IPS DF 6.9 (cell line): ENCODE measurements around the gene PGC.

Source experiments
- DNase-seq: peaks from one replicate; pipeline ENCODE4 v3.0.0-alpha.2; 2013; ENCODE audit warnings: low read depth, low spot score
- H3K27ac ChIP-seq: one replicate; pipeline ENCODE4 v1.5.1; 2013; ENCODE audit warnings: low read length, control low read depth
- H3K27me3 ChIP-seq: 2 replicates; pipeline ENCODE4 v1.6.1; 2013; ENCODE audit warnings: mild to moderate bottlenecking, low read length; ENCODE audit not compliant: control insufficient read depth, insufficient read depth
- H3K36me3 ChIP-seq: 2 replicates; pipeline ENCODE4 v1.6.1; 2013; ENCODE audit warnings: low read length; ENCODE audit not compliant: control insufficient read depth, insufficient read depth
- H3K4me1 ChIP-seq: 2 replicates; pipeline ENCODE4 v1.6.1; 2013; ENCODE audit warnings: low read length; ENCODE audit not compliant: control insufficient read depth, insufficient read depth
- H3K4me3 ChIP-seq: 2 replicates; pipeline ENCODE4 v1.5.1; 2013; ENCODE audit warnings: mild to moderate bottlenecking, low read length
- H3K9me3 ChIP-seq: 2 replicates; pipeline ENCODE4 v1.6.1; 2013; ENCODE audit warnings: low read length, inconsistent platforms; ENCODE audit not compliant: control insufficient read depth, insufficient read depth
- WGBS: extraction: QIAGEN DNeasy Blood & Tissue Kit; methylation state at CpG from one replicate; pipeline ENCODE4 v1.1.7; 2013; ENCODE audit warnings: mixed read lengths, missing lambda C conversion rate; ENCODE audit not compliant: insufficient read length, insufficient coverage; 5-methylcytosine and 5-hydroxymethylcytosine counted together

PGC gene

DNA sequence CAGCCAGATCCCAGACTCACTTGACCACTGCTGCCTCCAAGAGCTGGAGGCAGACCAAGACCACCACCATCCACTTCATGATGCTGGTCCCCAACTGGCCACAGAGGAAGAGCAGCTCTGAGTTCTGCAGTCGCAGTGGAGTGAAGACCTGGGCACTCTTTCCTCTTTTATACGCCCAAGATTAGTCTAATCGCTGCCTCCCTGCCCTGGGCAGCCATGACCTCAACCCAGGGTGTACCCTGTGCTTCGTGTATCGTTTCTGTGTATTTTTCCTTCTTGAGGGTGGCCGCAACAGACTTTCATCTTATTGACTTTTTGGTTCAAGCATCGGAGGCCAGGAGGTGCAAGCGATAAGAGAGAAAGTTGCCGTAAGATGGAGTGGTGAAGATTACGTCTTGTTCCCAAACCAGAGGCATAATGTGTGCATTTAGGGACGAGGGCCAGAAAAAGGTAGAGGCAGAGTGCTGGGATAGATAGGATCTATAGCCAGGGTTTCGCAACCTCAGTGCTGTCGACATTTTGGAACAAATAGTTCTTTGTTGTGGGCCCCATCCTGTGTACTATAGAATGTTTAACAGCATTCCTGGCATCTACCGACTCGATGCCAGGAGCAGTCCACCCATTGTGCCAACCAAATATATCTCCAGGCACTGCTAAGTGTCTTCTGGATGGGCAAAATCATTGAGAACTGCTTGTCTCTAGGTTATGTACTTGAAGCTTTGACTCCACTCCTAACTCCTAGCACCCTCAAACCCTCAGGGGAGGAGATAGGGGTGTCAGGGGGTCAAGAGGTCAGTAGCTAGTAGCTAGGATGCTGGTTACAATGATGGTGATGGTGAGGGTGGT, at the start of gene PGC:
TSS of gene PGC (minus strand) at position 142 of the 846 bp plus-strand sequence. CDS start at position 79, 63 bp downstream.
- no CpG with 5 or more reads among the region's 15 CpGs for WGBS
- Histone ChIP-seq H3K36me3 (no peaks in the 10 kb centered on the region), H3K9me3 (no peaks in the 10 kb centered on the region), H3K27me3 (no peaks in the 10 kb centered on the region), H3K4me3 (no peak within 1 kb of the TSS), H3K4me1 (no peaks in the 10 kb centered on the region), H3K27ac (no peak within 1 kb of the TSS)
- no peak for DNase-seq

DNA sequence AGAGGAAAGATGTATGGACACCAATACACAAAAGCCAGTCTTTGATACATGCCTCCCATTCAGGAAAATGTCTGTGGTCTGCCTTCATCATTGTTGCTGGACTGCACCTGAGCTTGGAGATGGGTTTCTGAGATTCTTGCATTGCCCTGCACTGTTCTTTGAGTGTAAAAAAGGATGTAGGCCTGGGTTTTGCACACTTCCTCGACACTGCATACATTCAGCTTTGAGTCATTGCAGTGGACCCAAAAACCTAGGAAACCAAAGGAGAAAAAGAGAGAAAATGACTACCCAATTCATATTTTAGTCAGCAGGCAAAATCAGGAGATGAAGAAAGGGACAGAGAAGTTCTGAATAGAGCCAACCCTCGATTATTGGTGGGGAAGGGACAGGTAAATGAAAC, 49.3 kb upstream of the PGC start:
- no peak overlapping the region for H3K27ac ChIP-seq
- no peaks in the 10 kb centered on the region for H3K27me3 ChIP-seq
- no peak overlapping the region for H3K4me3 ChIP-seq
- H3K36me3 ChIP-seq, result no peaks in the 10 kb centered on the region; the same call in 1 of the 2 replicates
- no peaks in the 10 kb centered on the region for H3K4me1 ChIP-seq
- no peak for DNase-seq
- H3K9me3 ChIP-seq, result no peaks in the 10 kb centered on the region
- no CpG with 5 or more reads among the region's 2 CpGs for WGBS

DNA sequence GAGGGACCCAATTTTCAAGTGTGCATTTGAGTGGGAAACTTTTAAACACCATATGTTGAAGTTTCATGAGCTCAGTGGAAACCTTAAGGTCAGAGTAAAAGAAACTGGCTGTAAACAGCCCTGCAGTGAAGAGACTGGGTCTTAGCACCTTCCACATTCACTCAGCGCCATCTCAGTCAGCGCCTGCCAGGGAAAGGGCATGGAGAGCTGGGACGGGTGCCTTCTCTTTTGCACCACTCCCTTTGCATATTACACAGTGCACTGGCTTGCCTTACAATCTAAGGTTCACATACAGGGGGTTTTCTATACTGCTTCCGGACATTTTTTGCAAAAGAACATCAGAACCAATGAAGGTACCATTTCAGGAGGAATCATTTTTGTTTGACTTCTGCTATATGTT, 44.8 kb upstream of the PGC start:
- no peak overlapping the region for H3K4me3 ChIP-seq

DNA sequence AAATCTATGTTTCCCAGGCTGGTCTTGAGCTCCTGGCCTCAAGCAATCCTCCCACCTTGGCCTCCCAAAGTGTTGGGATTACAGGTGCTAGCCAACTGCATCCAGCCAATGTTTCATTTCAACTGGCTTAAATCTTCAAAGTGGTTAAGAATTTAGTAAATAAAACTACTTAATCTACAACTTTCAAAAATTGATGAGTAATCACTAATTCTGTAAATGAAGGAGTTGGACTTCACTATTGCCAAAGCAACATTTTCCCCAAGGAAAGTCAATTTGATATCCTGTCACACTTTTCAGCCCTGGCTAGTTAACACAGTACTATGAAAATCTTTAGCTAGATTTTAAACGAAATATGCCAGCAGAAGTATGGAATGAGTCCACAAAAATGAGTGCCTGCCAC, 44.1 kb upstream of the PGC start:
- no peak overlapping the region for H3K27ac ChIP-seq
- no peak overlapping the region for H3K4me3 ChIP-seq
- H3K36me3 ChIP-seq, result peaks cover 4% of the 10 kb centered on the region; the same call in 1 of the 2 replicates
- DNase-seq, result no peak
- no CpG with 5 or more reads among the region's 1 CpG for WGBS
- H3K4me1 ChIP-seq, result no peaks in the 10 kb centered on the region
- no peaks in the 10 kb centered on the region for H3K27me3 ChIP-seq
- H3K9me3 ChIP-seq, result no peaks in the 10 kb centered on the region

More for the DNA sequence above, 44.8 kb upstream of the PGC start:
- H3K4me1 ChIP-seq, result no peaks in the 10 kb centered on the region
- no peak overlapping the region for H3K27ac ChIP-seq
- no peaks in the 10 kb centered on the region for H3K9me3 ChIP-seq
- H3K36me3 ChIP-seq, result peaks cover 4% of the 10 kb centered on the region; the same call in 1 of the 2 replicates
- no peaks in the 10 kb centered on the region for H3K27me3 ChIP-seq
- WGBS, result no CpG with 5 or more reads among the region's 4 CpGs
- DNase-seq, result no peak

DNA sequence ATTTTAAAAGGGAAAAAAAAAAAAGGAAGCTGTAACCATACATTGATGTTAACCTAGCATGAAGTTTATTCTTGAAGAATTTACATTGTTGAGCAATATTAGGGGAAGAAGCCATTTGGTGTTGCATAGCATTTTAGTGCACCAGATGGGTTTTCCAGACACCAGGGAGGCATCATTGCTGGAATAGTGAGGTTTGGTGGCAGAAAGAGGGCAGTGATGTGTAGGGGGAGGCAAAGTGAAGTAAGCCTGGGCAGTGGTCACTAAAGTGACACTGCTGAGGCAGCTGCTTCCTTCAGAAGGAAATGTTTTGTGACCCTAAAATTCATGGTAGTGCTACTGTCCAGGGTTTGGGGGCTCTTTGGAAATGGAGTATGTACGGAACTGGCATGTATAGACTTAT, 42.8 kb upstream of the PGC start:
- Histone ChIP-seq H3K4me1 (0 out of 2 replicates have a peak, but pooled peaks cover 3% of the 10 kb centered on the region), H3K4me3 (no peak overlapping the region), H3K36me3 (peaks cover 4% of the 10 kb centered on the region; the same call in 1 of the 2 replicates), H3K27me3 (peaks cover 5% of the 10 kb centered on the region; the same call in 1 of the 2 replicates), H3K27ac (no peak overlapping the region), H3K9me3 (no peaks in the 10 kb centered on the region)
- no peak for DNase-seq
- WGBS, result no CpG with 5 or more reads among the region's 1 CpG

DNA sequence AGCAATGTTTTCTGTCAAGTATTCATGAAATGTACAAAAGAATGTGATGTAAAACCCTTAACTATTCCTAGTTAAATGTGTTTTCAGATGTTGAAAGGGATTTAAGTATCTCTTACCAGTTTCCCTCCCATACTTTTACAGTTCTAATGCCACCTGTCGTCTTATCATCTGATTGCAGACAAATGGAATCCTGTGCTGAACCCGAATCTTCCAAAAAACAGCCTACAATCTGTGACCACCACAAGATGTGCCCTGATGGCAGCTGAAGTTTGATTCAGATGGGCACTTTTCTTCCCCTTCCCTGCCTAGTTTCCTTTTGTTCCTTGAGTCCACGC, 42.2 kb upstream of the PGC start:
- no peak for DNase-seq
- 0 out of 2 replicates have a peak, but pooled peaks cover 3% of the 10 kb centered on the region for H3K4me1 ChIP-seq
- peaks cover 4% of the 10 kb centered on the region; the same call in 1 of the 2 replicates for H3K36me3 ChIP-seq
- no peaks in the 10 kb centered on the region for H3K9me3 ChIP-seq
- WGBS, result no CpG with 5 or more reads among the region's 3 CpGs
- peaks cover 5% of the 10 kb centered on the region; the same call in 1 of the 2 replicates for H3K27me3 ChIP-seq
- no peak overlapping the region for H3K27ac ChIP-seq
- no peak overlapping the region for H3K4me3 ChIP-seq

DNA sequence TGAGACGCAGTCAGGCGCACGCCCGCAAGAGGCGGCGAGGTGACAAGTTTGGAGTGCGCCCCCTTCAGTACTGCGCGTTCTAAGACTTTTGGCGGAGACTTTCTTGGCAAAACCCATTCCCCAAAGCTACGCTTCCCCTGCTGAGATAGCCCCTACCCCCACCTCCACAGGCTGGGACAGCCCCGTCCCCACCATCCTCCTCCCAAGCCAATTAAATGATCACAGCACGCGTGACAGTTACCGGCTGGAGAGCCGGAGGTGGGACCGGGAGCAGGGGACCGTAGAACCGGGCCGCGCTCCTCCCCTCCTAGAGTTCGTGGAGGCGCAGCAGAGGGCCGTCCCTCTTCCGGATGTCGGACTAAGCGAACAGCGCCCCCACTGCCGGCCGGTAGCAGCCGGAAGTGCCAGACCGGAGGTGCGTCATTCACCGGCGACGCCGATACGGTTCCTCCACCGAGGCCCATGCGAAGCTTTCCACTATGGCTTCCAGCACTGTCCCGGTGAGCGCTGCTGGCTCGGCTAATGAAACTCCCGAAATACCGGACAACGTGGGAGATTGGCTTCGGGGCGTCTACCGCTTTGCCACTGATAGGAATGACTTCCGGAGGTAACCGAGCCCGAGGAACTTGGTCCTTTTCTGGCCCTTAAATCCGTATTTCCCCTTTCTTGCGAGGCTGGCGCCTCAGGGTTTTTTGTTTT, 40.2 kb upstream of the PGC start, which contains the start of gene TOMM6:
TSS of gene TOMM6 (plus strand) at position 476 of the 699 bp plus-strand sequence. CDS start at position 480, 4 bp downstream.
- H3K4me1 ChIP-seq, result 0 out of 2 replicates have a peak, but pooled peaks cover 3% of the 10 kb centered on the region
- DNase-seq, result peak; percentile 83
- peak within 1 kb of the TSS; percentile 89 for H3K4me3 ChIP-seq
- H3K9me3 ChIP-seq, result no peaks in the 10 kb centered on the region
- peaks cover 4% of the 10 kb centered on the region; the same call in 1 of the 2 replicates for H3K36me3 ChIP-seq
- peaks cover 5% of the 10 kb centered on the region; the same call in 1 of the 2 replicates for H3K27me3 ChIP-seq
- whole genome bisulfite sequencing, result no CpG with 5 or more reads among the region's 55 CpGs
- H3K27ac ChIP-seq, result no peak within 1 kb of the TSS

DNA sequence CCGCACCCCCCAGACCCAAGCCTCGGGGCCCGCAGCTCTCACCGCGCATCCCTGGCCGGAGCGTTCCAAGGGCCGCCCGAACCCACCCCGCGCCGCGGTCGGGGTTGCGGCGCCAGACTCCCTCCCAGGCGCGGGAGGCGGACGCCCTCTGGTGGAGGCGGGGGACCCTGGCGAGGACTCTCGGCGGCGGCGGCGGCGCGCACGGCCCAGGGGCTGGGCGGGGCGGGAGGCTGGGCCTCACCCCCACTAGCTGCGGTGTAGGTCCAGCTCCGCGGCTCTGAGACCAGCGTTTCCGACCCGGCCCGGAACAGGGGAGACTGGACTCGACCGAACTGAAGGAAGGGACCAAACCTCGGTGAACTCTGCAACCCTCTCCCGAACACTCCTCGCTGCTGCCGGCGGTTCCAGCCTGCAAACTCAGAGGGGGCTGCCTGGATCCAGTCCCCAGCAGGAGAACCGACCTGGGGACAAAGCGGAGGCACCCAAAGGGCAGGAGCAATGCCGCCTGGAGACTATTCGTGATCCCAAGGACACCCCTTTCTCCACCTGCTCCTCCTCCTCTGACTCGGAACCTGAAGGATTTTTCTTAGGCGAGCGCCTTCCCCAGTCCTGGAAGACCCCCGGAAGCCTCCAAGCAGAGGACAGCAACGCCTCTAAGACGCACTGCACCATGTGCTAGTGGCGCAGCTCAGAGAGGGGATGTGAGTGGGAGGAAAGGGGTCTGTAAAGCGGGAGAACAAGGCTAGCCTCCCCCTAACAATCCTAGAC, 39.4 kb upstream of the PGC start:
- no peak for DNase-seq

DNA sequence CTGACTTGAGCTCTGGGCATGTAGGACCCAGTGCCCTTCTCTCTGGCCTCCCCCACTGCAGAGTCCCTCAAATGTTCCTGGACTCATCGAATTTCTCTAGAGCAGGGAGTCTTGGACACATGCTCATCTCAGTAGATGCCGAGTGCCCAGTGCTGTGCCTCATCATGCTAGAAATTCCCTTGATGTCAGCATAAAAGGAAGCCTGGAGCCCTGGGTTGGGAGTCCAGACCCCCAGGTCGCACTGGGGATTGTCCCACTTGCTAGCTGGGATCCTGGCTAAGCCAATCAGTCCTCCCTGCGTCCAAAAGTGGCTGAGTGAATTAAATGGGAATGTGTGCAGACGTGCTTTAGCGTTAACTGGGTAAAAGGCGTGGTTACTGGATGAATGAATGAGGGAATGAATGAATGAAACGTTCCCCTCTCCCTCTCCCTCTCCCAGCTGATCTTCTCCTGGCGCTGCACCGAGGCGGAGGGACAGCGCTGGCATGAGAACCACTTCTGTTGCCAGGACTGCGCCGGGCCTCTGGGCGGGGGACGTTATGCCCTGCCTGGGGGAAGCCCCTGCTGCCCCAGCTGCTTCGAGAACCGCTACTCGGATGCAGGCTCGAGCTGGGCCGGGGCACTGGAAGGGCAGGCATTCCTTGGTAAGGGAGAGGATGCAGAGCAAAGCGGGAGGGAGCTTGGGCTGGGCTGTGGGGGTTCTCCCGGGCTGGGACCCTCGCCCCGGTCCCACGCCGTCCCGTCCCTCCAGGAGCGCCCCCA, 38.7 kb upstream of the PGC start:
- H3K36me3 ChIP-seq, result peaks cover 4% of the 10 kb centered on the region; the same call in 1 of the 2 replicates
- peaks cover 5% of the 10 kb centered on the region; the same call in 1 of the 2 replicates for H3K27me3 ChIP-seq
- no CpG with 5 or more reads among the region's 29 CpGs for WGBS
- DNase-seq, result no peak
- H3K9me3 ChIP-seq, result no peaks in the 10 kb centered on the region
- peak overlapping the region; percentile 89; the same call in 1 of the 2 replicates for H3K4me3 ChIP-seq
- H3K4me1 ChIP-seq, result peaks cover 4% of the 10 kb centered on the region
- no peak overlapping the region for H3K27ac ChIP-seq

More for the DNA sequence above, 39.4 kb upstream of the PGC start:
- Histone ChIP-seq H3K27ac (no peak overlapping the region), H3K4me1 (0 out of 2 replicates have a peak, but pooled peaks cover 3% of the 10 kb centered on the region), H3K27me3 (peaks cover 5% of the 10 kb centered on the region; the same call in 1 of the 2 replicates), H3K36me3 (peaks cover 4% of the 10 kb centered on the region; the same call in 1 of the 2 replicates), H3K4me3 (peak overlapping the region; percentile 89), H3K9me3 (no peaks in the 10 kb centered on the region)
- no CpG with 5 or more reads among the region's 58 CpGs for WGBS
